Endothelial cell of umbilical vein (primary cell): ENCODE data around the gene DLEC1.

ENCODE experiments used
- JUN ChIP-seq: IDR thresholded peaks from 2 replicates; pipeline ENCODE4 v1.6.1; 2011; ENCODE audit warnings: borderline replicate concordance, low read depth; ENCODE audit not compliant: insufficient read length, insufficient read depth
- POLR2AphosphoS5 ChIP-seq: IDR thresholded peaks from 2 replicates; pipeline ENCODE4 v1.6.1; 2012; ENCODE audit warnings: low read depth, mild to moderate bottlenecking, control low read depth, low read length, moderate library complexity; ENCODE audit not compliant: insufficient read depth
- TF ChIP-seq, protein P1 (sequence below), 2 donors: IDR thresholded peaks; 1 replicate in 1 of 2; 2 replicates in 1 of 2; pipeline ENCODE4 v1.5.1; 2011; ENCODE audit warnings: low read length in 2 of 2, mild to moderate bottlenecking in 2 of 2, moderate library complexity in 2 of 2, control low read depth in 1 of 2, inconsistent platforms in 1 of 2, low read depth in 1 of 2; ENCODE audit not compliant: insufficient read depth in 1 of 2; ENCODE audit errors: extremely low read depth in 1 of 2
- TF ChIP-seq, protein P2 (sequence below): IDR thresholded peaks from 2 replicates; pipeline ENCODE4 v1.6.1; 2011; ENCODE audit not compliant: insufficient read depth, insufficient read length

DNA sequence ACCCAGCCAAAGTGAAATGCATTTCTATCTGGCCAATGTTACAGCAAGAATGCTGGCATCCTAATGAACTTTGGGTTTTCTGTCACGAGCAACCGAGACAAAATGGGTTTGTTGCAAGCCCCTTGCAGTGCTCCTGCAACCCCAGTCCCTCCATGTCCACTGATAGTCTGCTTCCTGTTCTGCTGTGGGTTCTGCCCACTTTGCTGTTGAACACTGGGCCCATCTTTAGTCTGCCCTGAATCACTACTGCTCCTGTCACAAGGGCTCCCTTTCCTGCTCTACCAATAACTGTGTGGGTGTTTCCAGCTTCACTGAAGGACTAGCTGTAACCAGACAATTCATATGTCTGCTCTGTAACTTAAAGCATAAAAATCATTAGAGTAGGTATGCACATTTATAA is 113.6 kb downstream of the DLEC1 start:
- TF ChIP-seq, protein P1, sequence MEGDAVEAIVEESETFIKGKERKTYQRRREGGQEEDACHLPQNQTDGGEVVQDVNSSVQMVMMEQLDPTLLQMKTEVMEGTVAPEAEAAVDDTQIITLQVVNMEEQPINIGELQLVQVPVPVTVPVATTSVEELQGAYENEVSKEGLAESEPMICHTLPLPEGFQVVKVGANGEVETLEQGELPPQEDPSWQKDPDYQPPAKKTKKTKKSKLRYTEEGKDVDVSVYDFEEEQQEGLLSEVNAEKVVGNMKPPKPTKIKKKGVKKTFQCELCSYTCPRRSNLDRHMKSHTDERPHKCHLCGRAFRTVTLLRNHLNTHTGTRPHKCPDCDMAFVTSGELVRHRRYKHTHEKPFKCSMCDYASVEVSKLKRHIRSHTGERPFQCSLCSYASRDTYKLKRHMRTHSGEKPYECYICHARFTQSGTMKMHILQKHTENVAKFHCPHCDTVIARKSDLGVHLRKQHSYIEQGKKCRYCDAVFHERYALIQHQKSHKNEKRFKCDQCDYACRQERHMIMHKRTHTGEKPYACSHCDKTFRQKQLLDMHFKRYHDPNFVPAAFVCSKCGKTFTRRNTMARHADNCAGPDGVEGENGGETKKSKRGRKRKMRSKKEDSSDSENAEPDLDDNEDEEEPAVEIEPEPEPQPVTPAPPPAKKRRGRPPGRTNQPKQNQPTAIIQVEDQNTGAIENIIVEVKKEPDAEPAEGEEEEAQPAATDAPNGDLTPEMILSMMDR (IDR thresholded peaks at IDR 0.05; ENCODE audit: extremely low read depth in 1 of 2, insufficient read depth in 1 of 2, low read depth in 1 of 2, low read length in 2 of 2), result no peak
- TF ChIP-seq, protein P2, sequence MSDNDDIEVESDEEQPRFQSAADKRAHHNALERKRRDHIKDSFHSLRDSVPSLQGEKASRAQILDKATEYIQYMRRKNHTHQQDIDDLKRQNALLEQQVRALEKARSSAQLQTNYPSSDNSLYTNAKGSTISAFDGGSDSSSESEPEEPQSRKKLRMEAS, result no peak
- TF ChIP-seq JUN (no peak), POLR2AphosphoS5 (no peak)
